Adrenal gland (tissue), 12 donors: ENCODE data around the gene DCUN1D2. TPM values are rescaled to one million over a fixed set of nuclear protein-coding genes. Genes with fewer than 3 reads are reported as not detected.

Experiments used
- DNase-seq, 7 donors: peaks; one replicate each; pipeline ENCODE4 v3.0.0-alpha.2; 2019 to 2020
- H3K27ac ChIP-seq, 5 donors: fragments of 200-600 bp; sonication (generic) in 4 of 5; 1 replicate in 3 of 5; 2 replicates in 2 of 5; pipeline versions ENCODE4 v1.5.1 to v1.8.0; 2016 to 2020; ENCODE audit warnings: mild to moderate bottlenecking in 1 of 5
- H3K27me3 ChIP-seq: fragments of 200-600 bp; 2 replicates; pipeline ENCODE4 v1.8.0; 2021
- H3K36me3 ChIP-seq, 2 donors: fragments of 200-600 bp; replicated peaks in 1 of 2; 1 replicate in 1 of 2; 2 replicates in 1 of 2; pipeline versions ENCODE4 v1.5.1 to v1.8.0; 2018 to 2022
- H3K4me1 ChIP-seq, 2 donors: fragments of 200-600 bp; replicated peaks in 1 of 2; 1 replicate in 1 of 2; 2 replicates in 1 of 2; pipeline versions ENCODE4 v1.5.1 to v1.8.0; 2018 to 2021
- H3K4me3 ChIP-seq, 4 donors: fragments of 200-600 bp; sonication (generic) in 3 of 4; one replicate each; pipeline ENCODE4 v1.5.1; 2016 to 2018
- H3K9me3 ChIP-seq, 3 donors: fragments of 200-600 bp; sonication (generic) in 1 of 3; replicated peaks in 1 of 3; 1 replicate in 2 of 3; 2 replicates in 1 of 3; pipeline versions ENCODE4 v1.5.1 to v1.8.0; 2016 to 2021
- CTCF ChIP-seq, 6 experiments: fragments of 450-650 bp in 4 of 6; fragments of 200-600 bp in 2 of 6; sonication (generic) in 1 of 6; IDR thresholded peaks; 1 replicate in 5 of 6; 2 replicates in 1 of 6; pipeline versions ENCODE4 v1.5.1 to v1.8.0; 2016 to 2021; ENCODE audit warnings: antibody characterized with exemption in 6 of 6, mild to moderate bottlenecking in 2 of 6, moderate library complexity in 1 of 6
- POLR2A ChIP-seq, 2 donors: fragments of 450-650 bp; IDR thresholded peaks; one replicate each; pipeline ENCODE4 v1.6.1; 2017; ENCODE audit warnings: antibody characterized with exemption in 2 of 2, mild to moderate bottlenecking in 2 of 2, moderate library complexity in 1 of 2
- WGBS, 4 donors: extraction: QIAGEN DNeasy Blood & Tissue Kit in 2 of 4; methylation state at CpG; one replicate each; pipeline versions ENCODE4 v1.1.5 to v1.1.7; 2013 to 2017; 5-methylcytosine and 5-hydroxymethylcytosine counted together
- intact Hi-C, 2 donors: fragments of 100-400 bp; cut with DNase I; formaldehyde crosslinking; loops; one replicate each; pipeline versions ENCODE4 v1.14.1 to v1.15.0; 2022 to 2023
- polyA plus RNA-seq, 3 donors: library from polyadenylated mRNA; stranded (reverse); fragments of 200-250 nt in 2 of 3; fragments of 350-450 nt in 1 of 3; fragmentation: Illumina TruSeq in 1 of 3; extraction: RNeasy Lipid Tissue Mini Kit (QIAGEN cat#74804) in 1 of 3; gene quantifications; one replicate each; pipeline ENCODE4 v1.2.3, GENCODE V29; 2013 to 2014
- total RNA-seq, 9 donors: library from RNA; depleted of rRNA in 4 of 9; stranded (reverse); fragments of >200 nt in 4 of 9; fragments of 120-200 nt in 1 of 9; fragmentation: NEBNext Ultra II Directional in 1 of 9; extraction: Animal tissue kit (Norgen Biotek cat#: 25700) in 1 of 9; gene quantifications; one replicate each; pipeline versions ENCODE4 v1.1.0 to v1.2.4, GENCODE V29; 2013 to 2023
- donor health status: healthy with polysubstance abuse.
- donor health status: Bipolar disorder and iron deficiency.
- donor health status: DM: yes; HTN: yes; CAD: no.
- donor health status: DM: no; HTN: no; CAD: no.
- donor health status: DM: no; HTN: no; CAD: no.
- donor health status: DM: yes; HTN: yes; CAD: no.

DCUN1D2 gene
- total and polyA plus RNA-seq, 12 donors = 8.1 to 28.0 (median 18.8) TPM

- no peaks in the 10 kb centered on the region for H3K27me3 ChIP-seq
- H3K4me3 ChIP-seq = no peak overlapping the region
- H3K9me3 ChIP-seq = no peaks in the 10 kb centered on the region
- intact Hi-C loops = no loop called here
- DNase-seq = no peak
- no peaks in the 10 kb centered on the region for H3K4me1 ChIP-seq
- TF ChIP-seq POLR2A (IDR thresholded peaks at IDR 0.05) = no peak
- TF ChIP-seq CTCF (IDR thresholded peaks at IDR 0.05) = no peak
- no peaks in the 10 kb centered on the region for H3K36me3 ChIP-seq
- no peak overlapping the region for H3K27ac ChIP-seq
- WGBS, 4 donors = 91 to 94% (median 94%) methylated on average over 38 to 45 of the region's 45 CpGs
These were observed 61.5 kb downstream of the DCUN1D2 start for GRCh38 chr13:113428871-113429607.

DNA sequence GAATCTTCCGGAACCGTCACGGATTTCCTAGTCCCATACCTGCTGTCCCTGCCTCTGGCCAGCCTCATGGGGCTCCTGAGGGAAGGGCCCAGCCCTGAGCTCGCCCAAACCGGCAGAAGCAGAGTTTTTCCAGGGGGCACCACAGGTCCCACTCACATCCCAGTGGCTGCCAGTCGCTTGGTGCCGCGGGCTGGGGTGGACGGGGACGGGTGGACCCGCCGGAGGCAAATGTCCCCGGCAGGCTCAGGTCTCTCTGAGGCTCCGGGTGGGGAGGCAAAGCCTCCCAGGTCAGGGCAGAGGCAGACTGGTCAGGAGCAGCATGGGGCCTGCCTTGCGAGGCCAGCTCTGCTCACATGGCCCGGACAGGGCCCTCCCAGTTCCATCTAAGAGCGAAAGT is 62.0 kb downstream of the DCUN1D2 start:
- DNase-seq = no peak
- TF ChIP-seq CTCF (IDR thresholded peaks at IDR 0.05) (no peak), POLR2A (IDR thresholded peaks at IDR 0.05) (no peak)
- Histone ChIP-seq H3K27ac (no peak overlapping the region), H3K36me3 (no peaks in the 10 kb centered on the region), H3K4me3 (no peak overlapping the region), H3K27me3 (no peaks in the 10 kb centered on the region), H3K9me3 (no peaks in the 10 kb centered on the region), H3K4me1 (no peaks in the 10 kb centered on the region)
- intact Hi-C loops = no loop called here
- 81 to 94% (median 90%) methylated on average over 11 to 17 of the region's 17 CpGs for WGBS, 4 donors

GRCh38 chr13:113427562-113428468 is 62.7 kb downstream of the DCUN1D2 start:
- no peaks in the 10 kb centered on the region for H3K9me3 ChIP-seq
- WGBS, 4 donors = 83 to 86% (median 85%) methylated on average over 31 of the region's 31 CpGs
- H3K27me3 ChIP-seq = no peaks in the 10 kb centered on the region
- H3K36me3 ChIP-seq = no peaks in the 10 kb centered on the region
- no peak for DNase-seq
- H3K27ac ChIP-seq = no peak overlapping the region
- intact Hi-C loops = no loop called here
- H3K4me3 ChIP-seq = no peak overlapping the region
- TF ChIP-seq CTCF (IDR thresholded peaks at IDR 0.05) (no peak), POLR2A (IDR thresholded peaks at IDR 0.05) (no peak)
- H3K4me1 ChIP-seq = no peaks in the 10 kb centered on the region

DNA sequence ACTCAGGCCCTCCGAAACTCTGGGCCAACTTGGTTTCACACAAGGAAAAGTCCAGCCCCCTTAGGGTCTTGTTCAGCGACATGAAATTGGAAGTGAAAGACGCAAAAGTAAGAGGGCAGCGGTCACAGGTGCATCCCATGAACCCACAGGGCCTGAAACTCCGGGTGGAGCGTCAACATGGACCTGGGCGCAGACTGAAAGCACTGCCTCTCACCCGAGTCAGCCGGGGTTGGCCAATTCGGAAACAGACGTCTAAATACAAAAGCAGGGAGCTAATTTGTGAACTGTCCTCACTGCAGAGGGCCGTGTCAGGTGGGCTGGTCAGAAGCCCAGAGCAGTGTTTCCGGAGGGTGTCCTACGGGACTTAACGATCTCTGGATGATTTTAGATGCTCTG is 63.9 kb downstream of the DCUN1D2 start:
- no peak for DNase-seq
- H3K36me3 ChIP-seq = no peaks in the 10 kb centered on the region
- no peak overlapping the region for H3K27ac ChIP-seq
- intact Hi-C loops = no loop called here
- H3K4me3 ChIP-seq = no peak overlapping the region
- H3K9me3 ChIP-seq = no peaks in the 10 kb centered on the region
- TF ChIP-seq POLR2A (IDR thresholded peaks at IDR 0.05) (no peak), CTCF (IDR thresholded peaks at IDR 0.05) (no peak)
- no peaks in the 10 kb centered on the region for H3K4me1 ChIP-seq
- H3K27me3 ChIP-seq = no peaks in the 10 kb centered on the region
- WGBS, 4 donors = 91 to 98% (median 91%) methylated on average over 13 to 15 of the region's 15 CpGs
